Stomach (tissue), 9 donors: Measurements from ENCODE around the gene LUZP2. TPM values are rescaled to one million over a fixed set of nuclear protein-coding genes. Genes with fewer than 3 reads are reported as not detected.

Source experiments
- DNase-seq, 2 donors: peaks; one replicate each; pipeline versions ENCODE4 v3.0.0 to v3.0.0-alpha.2; 2013 to 2019
- H3K27ac ChIP-seq, 5 donors: fragments of 200-600 bp in 4 of 5; sonication (generic) in 4 of 5; one replicate each; pipeline ENCODE4 v1.5.1; 2013 to 2019; ENCODE audit warnings: mild to moderate bottlenecking in 1 of 5, moderate library complexity in 1 of 5
- H3K27me3 ChIP-seq, 3 donors: fragments of 200-600 bp; sonication (generic); one replicate each; pipeline ENCODE4 v1.5.1; 2017 to 2019; ENCODE audit warnings: mixed run types in 1 of 3
- H3K36me3 ChIP-seq, 4 donors: fragments of 200-600 bp; sonication (generic); 1 replicate in 3 of 4; 2 replicates in 1 of 4; pipeline ENCODE4 v1.5.1; 2016 to 2019
- H3K4me1 ChIP-seq, 4 donors: fragments of 200-600 bp; sonication (generic); one replicate each; pipeline ENCODE4 v1.5.1; 2016 to 2019
- H3K4me3 ChIP-seq, 4 donors: fragments of 200-600 bp; sonication (generic) in 3 of 4; one replicate each; pipeline ENCODE4 v1.5.1; 2016 to 2019; ENCODE audit warnings: mild to moderate bottlenecking in 1 of 4
- H3K9me3 ChIP-seq, 4 donors: fragments of 200-600 bp; sonication (generic); one replicate each; pipeline ENCODE4 v1.5.1; 2016 to 2019
- CTCF ChIP-seq, 7 experiments: fragments of 450-650 bp in 4 of 7; fragments of 200-600 bp in 3 of 7; sonication (generic) in 3 of 7; IDR thresholded peaks; one replicate each; pipeline ENCODE4 v1.5.1; 2016 to 2019; ENCODE audit warnings: antibody characterized with exemption in 7 of 7, control low read depth in 2 of 7, mild to moderate bottlenecking in 1 of 7
- EP300 ChIP-seq: sonication (generic); formaldehyde crosslinking; IDR thresholded peaks from one replicate; pipeline ENCODE4 v1.6.1; 2017; ENCODE audit warnings: antibody characterized with exemption
- POLR2A ChIP-seq, 4 donors: fragments of 450-650 bp; IDR thresholded peaks; one replicate each; pipeline ENCODE4 v1.6.1; 2016; ENCODE audit warnings: antibody characterized with exemption in 4 of 4, control low read depth in 2 of 4, mild to moderate bottlenecking in 1 of 4, moderate library complexity in 1 of 4
- POLR2AphosphoS5 ChIP-seq, 3 donors: sonication (generic); formaldehyde crosslinking; IDR thresholded peaks; one replicate each; pipeline ENCODE4 v1.6.1; 2016; ENCODE audit warnings: antibody characterized with exemption in 3 of 3
- WGBS, 5 donors: extraction: QIAGEN DNeasy Blood & Tissue Kit in 3 of 5; methylation state at CpG; one replicate each; pipeline versions ENCODE4 v1.1.5 to v1.1.7; 2013 to 2018; 5-methylcytosine and 5-hydroxymethylcytosine counted together
- intact Hi-C: fragments of 100-400 bp; cut with DNase I; formaldehyde crosslinking; loops from one replicate; pipeline ENCODE4 v1.15.1; 2023; ENCODE audit warnings: low total_unique reads
- polyA plus RNA-seq, 3 donors: library from polyadenylated mRNA; stranded (reverse); fragments of 200-250 nt; gene quantifications; one replicate each; pipeline ENCODE4 v1.2.3, GENCODE V29; 2013
- total RNA-seq, 5 donors: library from RNA; depleted of rRNA; stranded (reverse); fragments of >200 nt; gene quantifications; one replicate each; pipeline versions ENCODE4 v1.1.0 to v1.2.3, GENCODE V29; 2014 to 2016
- donor health status: healthy with polysubstance abuse.
- donor health status: Bipolar disorder and iron deficiency.
- donor health status: healthy.

LUZP2 gene
- total and polyA plus RNA-seq, 8 donors, result 0.06 to 6.8 (median 0.23) TPM; not detected in 4

- H3K27me3 ChIP-seq, result no peaks in the 10 kb centered on the region
- H3K27ac ChIP-seq, result no peak overlapping the region
- no peak for TF ChIP-seq CTCF (IDR thresholded peaks at IDR 0.05)
- no peak for TF ChIP-seq POLR2A (IDR thresholded peaks at IDR 0.05)
- no peak for TF ChIP-seq EP300
- TF ChIP-seq POLR2AphosphoS5 (IDR thresholded peaks at IDR 0.05), result no peak
- H3K4me1 ChIP-seq, result no peaks in the 10 kb centered on the region
- no peak overlapping the region for H3K4me3 ChIP-seq
- H3K9me3 ChIP-seq, result no peaks in the 10 kb centered on the region
- no peaks in the 10 kb centered on the region for H3K36me3 ChIP-seq
- DNase-seq, result no peak
- WGBS, 5 donors, result 47 to 70% (median 65%) methylated on average over 3 of the region's 3 CpGs
- intact Hi-C loops, result no loop called here
These were observed 270.6 kb downstream of the LUZP2 start for GRCh38 chr11:24767411-24767810.

- H3K4me1 ChIP-seq, result no peaks in the 10 kb centered on the region
- no peaks in the 10 kb centered on the region for H3K27me3 ChIP-seq
- DNase-seq, result no peak
- H3K36me3 ChIP-seq, result no peaks in the 10 kb centered on the region
- H3K27ac ChIP-seq, result no peak overlapping the region
- WGBS, 5 donors, result 74 to 84% (median 81%) methylated on average over 3 of the region's 3 CpGs
- no peak for TF ChIP-seq POLR2A (IDR thresholded peaks at IDR 0.05)
- TF ChIP-seq CTCF (IDR thresholded peaks at IDR 0.05), result no peak
- TF ChIP-seq EP300, result no peak
- TF ChIP-seq POLR2AphosphoS5 (IDR thresholded peaks at IDR 0.05), result no peak
- intact Hi-C loops, result no loop called here
- H3K9me3 ChIP-seq, result no peaks in the 10 kb centered on the region
- H3K4me3 ChIP-seq, result no peak overlapping the region
These were observed 276.5 kb downstream of the LUZP2 start for GRCh38 chr11:24773322-24773721.

GRCh38 chr11:24779791-24780190 lies 282.9 kb downstream of the LUZP2 start:
- Histone ChIP-seq H3K27me3 (no peaks in the 10 kb centered on the region), H3K4me1 (no peaks in the 10 kb centered on the region), H3K36me3 (no peaks in the 10 kb centered on the region), H3K9me3 (no peaks in the 10 kb centered on the region), H3K27ac (no peak overlapping the region), H3K4me3 (no peak overlapping the region)
- DNase-seq, result peak in 1 of 2 donors; percentile 6
- intact Hi-C loops, result no loop called here
- TF ChIP-seq CTCF (IDR thresholded peaks at IDR 0.05) (peak in 1 of 7 experiments; percentile 13), POLR2A (IDR thresholded peaks at IDR 0.05) (no peak)
- 33 to 63% (median 47%) methylated on average over 2 of the region's 2 CpGs for WGBS, 5 donors

GRCh38 chr11:24781288-24781687 lies 284.4 kb downstream of the LUZP2 start:
- H3K27me3 ChIP-seq, result no peaks in the 10 kb centered on the region
- no peaks in the 10 kb centered on the region for H3K36me3 ChIP-seq
- H3K27ac ChIP-seq, result no peak overlapping the region
- H3K4me1 ChIP-seq, result no peaks in the 10 kb centered on the region
- H3K9me3 ChIP-seq, result no peaks in the 10 kb centered on the region
- TF ChIP-seq POLR2A (IDR thresholded peaks at IDR 0.05) (no peak), CTCF (IDR thresholded peaks at IDR 0.05) (peak in 1 of 7 experiments; percentile 28)
- no peak overlapping the region for H3K4me3 ChIP-seq
- intact Hi-C loops, result no loop called here
- DNase-seq, result no peak

- TF ChIP-seq POLR2AphosphoS5 (IDR thresholded peaks at IDR 0.05) (no peak), EP300 (no peak), POLR2A (IDR thresholded peaks at IDR 0.05) (no peak), CTCF (IDR thresholded peaks at IDR 0.05) (no peak)
- no peaks in the 10 kb centered on the region for H3K27me3 ChIP-seq
- no peaks in the 10 kb centered on the region for H3K36me3 ChIP-seq
- no peak overlapping the region for H3K4me3 ChIP-seq
- no peak overlapping the region for H3K27ac ChIP-seq
- intact Hi-C loops, result no loop called here
- no peaks in the 10 kb centered on the region for H3K9me3 ChIP-seq
- DNase-seq, result no peak
- 61 to 76% (median 72%) methylated on average over 2 of the region's 2 CpGs for WGBS, 5 donors
- no peaks in the 10 kb centered on the region for H3K4me1 ChIP-seq
These were observed 296.6 kb downstream of the LUZP2 start for GRCh38 chr11:24793479-24793878.
